ENCODE data around the gene CD93. TPM values are rescaled to one million over a fixed set of nuclear protein-coding genes. Genes with fewer than 3 reads are reported as not detected.

The CD93 gene
- total RNA-seq, 6 donors from 2014 or later: 25.1 to 160 (median 68.8) TPM

- Histone ChIP-seq H3K27me3 (peaks cover 0 to 18% (median 6%) of the 10 kb centered on the region in 4 donors), H3K4me3 (no peak overlapping the region), H3K9me3 (no peaks in the 10 kb centered on the region), H3K4me1 (peaks cover 0 to 13% (median 5%) of the 10 kb centered on the region in 4 donors), H3K36me3 (no peaks in the 10 kb centered on the region), H3K27ac (peak overlapping the region in 1 of 4 donors; percentile 42)
- TF ChIP-seq CTCF (IDR thresholded peaks at IDR 0.05) (no peak), POLR2A (IDR thresholded peaks at IDR 0.05) (no peak), POLR2AphosphoS5 (IDR thresholded peaks at IDR 0.05) (no peak), EP300 (IDR thresholded peaks at IDR 0.05) (no peak)
- DNase-seq (no peak), ATAC-seq (ENCODE audit: low FRiP score in 2 of 2) (no peak)
- 56% methylated on average over 5 to 6 of the region's 6 CpGs for WGBS, 2 donors
These were observed 53.9 kb downstream of the CD93 start for GRCh38 chr20:23032056-23032749.

GRCh38 chr20:23031346-23031745, 54.8 kb downstream of the CD93 start:
- Histone ChIP-seq H3K9me3 (no peaks in the 10 kb centered on the region), H3K36me3 (no peaks in the 10 kb centered on the region), H3K4me3 (no peak overlapping the region), H3K27me3 (peaks cover 0 to 16% (median 6%) of the 10 kb centered on the region in 4 donors), H3K27ac (no peak overlapping the region), H3K4me1 (peaks cover 0 to 13% (median 5%) of the 10 kb centered on the region in 4 donors)
- 92 to 98% methylated on average over 6 of the region's 6 CpGs for WGBS, 2 donors
- TF ChIP-seq CTCF (IDR thresholded peaks at IDR 0.05): no peak
- no peak for TF ChIP-seq EP300 (IDR thresholded peaks at IDR 0.05)
- TF ChIP-seq POLR2A (IDR thresholded peaks at IDR 0.05): no peak
- no peak for TF ChIP-seq POLR2AphosphoS5 (IDR thresholded peaks at IDR 0.05)
- no peak for ATAC-seq (ENCODE audit: low FRiP score in 2 of 2)
- no peak for DNase-seq

Other genes starting within 250 kb of the CD93 start
- gene SSTR4, start 51.0 kb downstream of the CD93 start, total RNA-seq: under 1 TPM in 1 of 6 donors, not detected in 5; 0.30 TPM
- 100 to 1,000 TPM in 3 of 6 donors, 10 to 100 TPM in 3; 17.8 to 235 (median 88.1) TPM for gene THBD, start 36.7 kb downstream of the CD93 start, total RNA-seq

All from upper lobe of left lung (tissue), 6 donors.